GM19397 (cell line): ENCODE data around the gene CATSPER1.
"Not testable (repeated sequence)": the region's sequence is repeated elsewhere in the genome, so short reads cannot be mapped to it uniquely, and the experiment has no call there.

Source experiments
- ATAC-seq: cut with Tn5 transposase; IDR thresholded peaks from one replicate; pipeline ENCODE4 v1.9.1; 2021; ENCODE audit warnings: mild to moderate bottlenecking, moderate library complexity; ENCODE audit not compliant: unreplicated experiment

CATSPER1 gene

DNA sequence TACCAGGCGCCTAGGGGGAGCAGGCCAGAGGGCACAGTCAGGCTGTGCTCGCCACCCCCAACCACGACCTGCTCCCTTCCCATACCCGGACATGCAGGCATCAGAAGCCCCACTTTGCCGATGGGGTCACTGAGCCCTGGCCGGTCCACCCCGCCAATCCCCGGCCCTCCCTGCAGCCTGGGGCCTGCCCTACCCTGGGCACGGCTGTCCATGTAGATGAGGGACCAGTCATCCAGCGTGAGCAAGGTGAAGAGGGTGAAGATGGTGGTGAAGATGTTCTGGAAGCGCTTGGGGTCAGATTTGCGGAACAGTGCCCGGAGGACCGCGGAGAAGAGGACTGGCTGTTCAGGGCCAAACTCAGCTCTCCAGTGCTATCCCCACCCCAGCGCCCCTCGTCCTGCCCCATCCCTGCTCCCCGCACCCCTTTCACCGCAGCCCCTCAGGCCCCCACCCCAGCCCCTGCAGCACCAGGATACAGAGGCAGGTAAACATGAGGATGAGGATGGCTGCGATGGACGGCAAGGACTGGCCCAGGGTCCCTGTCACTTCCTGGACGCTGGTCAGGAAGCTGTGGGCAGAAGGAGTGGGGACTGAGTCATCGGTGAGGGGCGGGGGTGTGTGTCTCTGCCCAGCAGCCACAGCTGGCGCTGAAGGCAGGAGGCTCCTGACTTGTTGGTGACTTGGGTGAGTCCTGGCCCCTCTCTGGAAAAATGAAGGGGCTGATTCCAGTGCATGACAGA lies 5.5 kb downstream of the CATSPER1 start:
- no peak for ATAC-seq

DNA sequence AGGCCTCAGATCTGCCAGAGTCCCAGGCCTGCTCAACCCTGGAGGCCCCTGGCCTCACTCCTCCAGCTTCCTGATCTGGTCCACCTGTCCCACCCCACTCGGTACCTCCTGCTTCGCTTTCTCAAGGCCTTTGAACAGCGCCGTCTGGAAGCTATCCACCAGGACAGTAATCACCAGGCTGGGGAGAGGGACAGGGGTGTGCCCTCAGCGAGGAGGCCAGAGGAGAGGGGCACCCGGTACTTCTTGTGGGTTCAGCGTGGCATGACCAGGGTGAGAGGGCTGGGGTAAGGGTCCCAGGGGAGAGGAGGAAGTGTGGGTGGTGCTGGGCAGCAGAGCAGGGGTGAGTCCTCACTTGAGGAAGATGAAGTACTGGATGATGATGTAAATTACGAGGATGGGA lies 6.1 kb downstream of the CATSPER1 start:
- ATAC-seq = no peak

DNA sequence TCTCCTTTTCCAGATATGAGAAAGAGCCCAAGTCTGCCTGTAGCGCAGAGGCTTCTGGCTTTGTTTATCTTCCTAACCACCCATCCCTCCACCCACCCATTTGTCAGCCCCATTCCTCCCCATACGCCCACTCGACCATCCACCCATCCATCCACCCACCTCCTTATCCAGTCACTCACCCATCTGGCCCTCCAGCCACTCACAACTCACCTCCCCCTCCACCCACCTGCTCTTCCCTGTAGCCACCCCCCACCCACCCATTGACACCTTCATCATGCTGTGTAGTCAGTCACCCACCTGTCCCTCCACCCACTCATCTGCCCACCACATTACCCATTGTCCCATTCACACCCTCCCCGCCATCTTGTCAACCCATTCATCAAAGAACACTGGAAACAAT lies 9.0 kb downstream of the CATSPER1 start:
- no peak for ATAC-seq

DNA sequence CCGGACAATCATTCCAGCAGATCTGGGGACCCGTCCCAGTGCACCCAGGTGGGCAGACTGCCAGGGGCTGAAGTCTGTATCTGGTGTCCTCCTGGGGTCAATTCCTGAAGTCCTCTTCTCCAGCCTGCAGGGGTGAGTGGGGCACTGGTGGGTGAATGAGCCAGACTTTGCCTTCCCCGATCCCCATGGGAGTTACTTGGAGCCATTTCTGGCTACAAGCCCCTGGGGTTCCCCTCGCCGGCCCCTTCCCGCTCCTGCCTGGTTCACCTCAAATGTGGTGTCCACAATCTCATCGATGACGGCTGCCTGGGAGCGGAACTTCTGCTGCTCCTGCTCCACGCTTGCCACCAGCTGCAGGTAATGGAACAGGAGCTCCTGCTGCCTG lies 9.5 kb downstream of the CATSPER1 start:
- no peak for ATAC-seq

DNA sequence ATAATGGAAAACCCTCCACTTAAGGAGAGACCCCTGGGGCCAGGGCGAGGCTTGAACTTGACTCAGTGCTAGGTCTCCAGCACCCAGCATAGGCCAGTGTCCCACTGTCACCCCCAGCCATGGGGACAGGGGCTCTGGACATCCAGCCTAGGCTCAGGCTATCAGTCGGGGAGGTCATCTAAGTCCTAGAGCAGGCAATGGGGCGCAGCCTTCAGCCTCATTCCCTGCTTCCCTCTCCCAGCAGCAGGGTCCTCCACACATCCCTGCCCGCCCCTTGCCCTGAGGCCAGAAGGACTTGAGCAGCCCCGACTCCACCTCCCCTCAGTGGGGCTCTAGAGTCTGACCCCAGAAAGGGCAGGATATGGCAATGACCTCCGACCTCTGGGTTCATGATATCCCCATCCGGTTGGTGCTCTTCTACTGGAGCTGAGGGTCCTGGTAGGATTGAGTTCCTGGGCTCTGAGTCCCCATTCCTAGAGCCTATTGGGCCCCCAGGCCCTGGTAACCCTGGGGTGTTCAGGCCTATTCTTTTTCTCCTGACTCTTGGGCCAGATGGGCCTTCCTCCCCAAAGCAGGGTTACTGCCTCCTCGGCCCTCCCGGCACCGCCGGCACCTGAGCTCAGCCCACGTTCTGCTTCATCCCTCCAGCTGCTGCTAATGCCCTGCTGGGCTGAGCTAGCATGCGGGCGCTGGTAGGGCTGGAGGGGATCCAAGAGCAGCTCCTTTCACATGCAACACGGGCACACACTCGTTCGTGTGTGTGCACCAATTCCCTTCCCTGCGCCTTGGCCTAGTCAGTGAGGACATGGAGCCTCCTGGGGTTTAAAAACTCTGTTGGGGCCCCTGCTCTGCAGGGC lies 10.1 kb downstream of the CATSPER1 start:
- no peak for ATAC-seq

DNA sequence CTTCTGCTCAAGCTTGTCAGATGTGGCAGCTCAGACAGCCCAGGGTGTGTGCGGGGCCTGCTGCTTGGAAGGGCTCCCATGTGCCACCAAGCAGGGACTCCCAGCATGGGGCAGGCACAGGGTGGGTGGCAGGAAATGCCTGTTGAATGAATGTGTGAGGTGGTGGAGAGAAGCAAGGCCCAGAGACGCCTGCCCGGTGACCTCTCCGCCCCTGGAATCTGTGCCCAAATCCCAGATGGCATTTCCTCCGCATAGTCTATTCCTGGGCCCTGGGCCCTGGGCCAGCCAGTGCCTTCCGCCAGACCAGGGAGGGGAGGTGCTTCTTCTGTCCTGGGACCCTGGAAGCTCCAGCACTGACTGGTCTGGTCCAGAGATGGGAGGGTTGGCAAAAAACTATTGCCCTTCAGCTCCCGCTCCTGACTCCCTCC lies 10.8 kb downstream of the CATSPER1 start:
- ATAC-seq = no peak

DNA sequence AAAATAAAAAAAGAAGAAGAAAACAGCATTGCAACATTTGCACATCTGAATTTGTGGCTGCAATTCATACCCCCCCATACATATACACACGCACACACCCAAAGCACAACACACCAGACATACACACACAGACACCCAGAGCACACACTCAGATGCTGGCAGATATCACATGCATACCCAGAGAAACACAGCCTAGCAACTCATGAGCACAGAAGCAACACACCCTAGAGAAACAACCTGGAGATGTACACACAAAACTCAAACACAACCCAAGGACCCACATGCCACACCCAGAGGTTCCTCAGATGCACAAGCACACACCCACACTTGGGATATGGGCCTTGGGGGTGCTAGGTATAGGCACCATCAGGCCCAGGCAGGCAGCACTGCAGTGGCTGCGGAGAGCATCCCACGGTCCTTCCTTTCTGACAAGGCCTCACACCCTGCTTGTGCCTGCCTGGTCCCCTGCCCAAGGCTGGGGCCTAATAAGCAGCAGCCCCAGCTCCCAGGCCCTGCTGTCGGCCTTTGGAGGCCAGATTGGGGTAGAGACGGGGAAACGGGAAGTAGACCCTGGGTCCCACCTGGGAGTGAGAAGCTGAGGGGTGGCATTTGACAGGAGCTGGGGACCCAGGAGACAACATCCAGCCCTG lies 11.3 kb downstream of the CATSPER1 start:
- ATAC-seq = no peak

DNA sequence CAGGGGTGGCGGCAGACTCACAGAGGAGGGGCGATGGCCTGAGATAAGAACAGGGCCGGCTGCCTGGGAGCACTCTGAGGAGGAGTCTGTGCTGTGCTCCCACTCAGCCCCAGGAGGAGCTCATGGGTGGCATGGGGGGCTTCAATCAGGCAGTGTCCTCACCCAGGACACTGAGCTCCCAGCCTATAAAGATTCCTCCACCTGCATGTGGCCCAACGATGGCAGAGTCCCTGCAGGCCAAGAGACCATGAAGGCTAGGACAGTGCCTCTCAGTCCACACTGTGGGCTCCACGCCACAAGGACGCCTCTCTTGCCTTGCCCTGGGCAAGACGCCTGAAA lies 12.5 kb downstream of the CATSPER1 start:
- ATAC-seq = no peak

DNA sequence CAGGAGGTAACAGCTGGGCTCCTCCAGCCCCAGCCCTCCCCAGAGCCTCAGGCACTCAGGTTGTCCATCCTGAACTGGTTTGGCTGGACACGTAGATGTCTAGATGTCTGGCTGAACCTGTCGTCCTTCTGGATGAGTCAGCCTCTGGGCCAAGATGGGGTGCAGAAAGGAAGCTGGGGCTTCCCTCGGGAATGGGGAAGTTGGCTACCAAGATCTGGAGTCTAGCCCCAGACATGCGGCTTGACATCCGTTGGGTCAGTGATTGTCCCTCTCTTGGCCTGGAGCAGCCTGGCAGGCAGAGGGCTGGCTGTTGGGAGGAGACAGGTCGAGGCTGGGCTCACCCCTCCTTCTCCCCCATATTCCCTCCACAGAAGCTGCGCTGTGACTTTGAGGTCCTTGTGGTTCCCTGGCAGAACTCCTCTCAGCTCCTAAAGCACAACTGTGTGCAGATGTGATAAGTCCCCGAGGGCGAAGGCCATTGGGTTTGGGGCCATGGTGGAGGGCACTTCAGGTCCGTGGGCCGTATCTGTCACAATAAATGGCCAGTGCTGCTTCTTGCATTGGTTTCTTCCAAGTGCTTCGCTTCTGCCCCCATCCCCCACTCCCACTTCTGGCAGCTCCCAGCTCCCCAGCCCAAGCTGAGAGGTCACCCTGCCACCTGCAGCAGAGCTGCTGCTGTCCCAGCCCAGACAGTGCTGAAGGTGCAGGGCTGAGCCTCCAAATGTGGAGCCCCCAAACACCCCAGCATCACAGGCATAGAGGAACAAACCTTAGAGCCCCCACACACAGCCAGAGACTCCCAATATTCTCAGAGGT lies 13.1 kb downstream of the CATSPER1 start:
- no peak for ATAC-seq

DNA sequence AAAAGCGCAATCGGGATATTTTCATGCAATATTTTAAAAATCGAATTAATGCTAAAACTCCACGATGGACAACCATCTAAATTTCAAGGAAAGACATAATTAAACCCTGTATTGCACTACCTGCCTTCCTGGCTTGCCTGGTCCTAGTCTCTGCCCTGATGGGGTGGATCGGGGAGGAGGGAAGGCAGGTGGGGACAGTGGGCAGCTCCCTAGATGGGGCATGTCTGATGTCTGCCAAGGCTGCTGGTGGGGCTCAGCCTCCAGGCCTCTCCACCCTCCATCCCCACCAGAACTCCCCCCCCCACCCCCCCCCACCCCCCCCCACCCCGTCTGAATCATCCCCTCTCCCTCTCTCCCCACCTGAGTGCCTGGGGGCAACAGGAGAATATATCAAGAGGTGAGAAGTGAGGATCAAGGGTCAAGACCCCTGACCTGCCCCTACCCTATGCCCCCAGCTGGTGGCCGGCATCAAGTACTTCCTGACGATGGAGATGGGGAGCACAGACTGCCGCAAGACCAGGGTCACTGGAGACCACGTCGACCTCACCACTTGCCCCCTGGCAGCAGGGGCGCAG lies 13.8 kb downstream of the CATSPER1 start:
- no peak for ATAC-seq

DNA sequence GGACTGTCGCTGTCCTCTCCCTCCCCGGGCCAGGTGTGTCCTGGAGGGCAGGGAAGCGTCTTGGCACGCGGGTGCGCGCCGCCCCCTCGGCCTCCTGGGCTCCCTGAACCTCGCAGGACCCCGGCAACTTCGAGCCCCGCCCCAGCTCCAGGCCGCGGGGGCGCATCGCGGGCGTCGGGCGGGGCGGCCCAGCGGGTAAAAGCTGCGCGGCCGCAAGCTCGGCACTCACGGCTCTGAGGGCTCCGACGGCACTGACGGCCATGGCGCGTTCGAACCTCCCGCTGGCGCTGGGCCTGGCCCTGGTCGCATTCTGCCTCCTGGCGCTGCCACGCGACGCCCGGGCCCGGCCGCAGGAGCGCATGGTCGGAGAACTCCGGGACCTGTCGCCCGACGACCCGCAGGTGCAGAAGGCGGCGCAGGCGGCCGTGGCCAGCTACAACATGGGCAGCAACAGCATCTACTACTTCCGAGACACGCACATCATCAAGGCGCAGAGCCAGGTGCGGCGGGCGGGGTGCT lies 14.4 kb downstream of the CATSPER1 start, which contains the start of gene CST6:
Gene CST6, plus strand, starts transcription at position 224 of the 519 bp plus-strand sequence. Its CDS starts 37 bp downstream, at position 261.
- ATAC-seq = no peak

DNA sequence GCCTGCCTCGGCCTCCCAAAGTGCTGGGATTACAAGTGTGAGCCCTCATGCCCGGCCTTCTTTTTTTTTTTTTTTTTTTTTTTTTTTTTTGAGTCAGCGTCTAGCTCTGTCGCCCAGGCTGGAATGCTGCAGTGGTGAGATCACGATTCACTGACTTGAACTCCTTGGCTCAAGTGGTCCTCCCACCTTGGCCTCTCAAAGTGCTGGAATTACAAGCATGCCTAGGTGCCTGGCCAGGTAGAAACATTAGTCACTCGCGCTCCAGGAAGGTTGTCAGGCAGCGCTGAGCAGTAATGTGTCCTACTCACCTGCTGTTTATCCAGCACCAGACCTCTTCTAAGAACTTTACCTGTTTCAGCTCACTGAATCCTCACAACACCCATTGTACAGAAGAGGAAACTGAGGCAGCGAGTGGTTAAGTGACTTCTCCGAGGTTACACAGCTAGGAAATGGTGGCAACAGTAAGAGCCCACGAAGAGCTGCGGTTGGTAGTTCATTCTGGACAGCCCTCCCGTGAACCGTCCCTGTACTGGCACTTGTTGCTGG lies 15.0 kb downstream of the CATSPER1 start:
- ATAC-seq = no peak

DNA sequence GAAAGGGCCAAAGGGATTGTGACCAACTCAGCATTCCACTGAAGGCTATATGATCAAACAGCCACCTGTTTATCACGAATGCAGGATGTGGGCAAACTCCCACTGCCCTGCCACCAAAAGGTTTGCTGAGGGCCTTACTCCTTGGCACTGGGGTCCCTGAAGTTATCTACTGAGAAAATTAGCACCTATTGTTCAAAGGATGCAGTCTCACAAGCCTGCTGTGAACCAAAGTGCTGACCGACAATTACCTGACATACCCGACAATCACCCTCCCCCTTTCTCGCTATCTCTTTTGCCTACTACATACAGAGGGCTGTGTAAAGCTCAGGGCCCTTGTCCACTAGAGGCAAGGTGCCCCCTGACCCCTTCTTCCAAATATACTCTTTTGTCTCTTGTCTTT lies 16.2 kb downstream of the CATSPER1 start:
- ATAC-seq = not testable (repeated sequence)

DNA sequence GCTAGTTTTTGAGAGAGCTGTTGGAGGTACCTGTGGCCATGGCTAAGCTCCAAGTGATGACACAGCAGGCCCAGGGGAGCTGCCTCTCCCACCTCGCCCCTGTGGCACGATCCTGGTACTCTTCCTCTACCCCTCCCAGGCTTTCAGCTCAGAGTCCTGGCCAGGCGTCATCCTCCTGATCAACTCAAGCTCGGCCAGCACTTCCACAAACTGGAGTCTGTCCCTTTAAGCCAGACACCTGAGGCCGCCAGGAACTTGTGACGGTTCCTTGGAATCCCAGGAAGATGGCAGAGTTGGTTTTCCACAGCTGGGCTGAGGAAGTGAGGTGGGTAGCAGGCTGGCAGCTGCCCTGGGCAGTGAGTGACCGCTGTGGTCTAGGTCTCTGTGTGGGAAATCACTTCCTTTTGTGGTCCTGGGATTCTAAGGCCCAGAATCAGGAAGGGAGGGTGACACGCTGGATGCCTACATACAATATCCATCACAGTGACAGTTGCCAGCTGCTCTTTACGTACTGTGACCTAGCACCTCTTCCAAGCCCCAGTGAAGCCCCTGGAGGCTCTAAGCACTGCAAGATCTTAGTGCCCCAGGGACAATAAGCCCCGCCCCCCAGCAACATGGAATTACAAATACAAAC lies 17.7 kb downstream of the CATSPER1 start:
- no peak for ATAC-seq

DNA sequence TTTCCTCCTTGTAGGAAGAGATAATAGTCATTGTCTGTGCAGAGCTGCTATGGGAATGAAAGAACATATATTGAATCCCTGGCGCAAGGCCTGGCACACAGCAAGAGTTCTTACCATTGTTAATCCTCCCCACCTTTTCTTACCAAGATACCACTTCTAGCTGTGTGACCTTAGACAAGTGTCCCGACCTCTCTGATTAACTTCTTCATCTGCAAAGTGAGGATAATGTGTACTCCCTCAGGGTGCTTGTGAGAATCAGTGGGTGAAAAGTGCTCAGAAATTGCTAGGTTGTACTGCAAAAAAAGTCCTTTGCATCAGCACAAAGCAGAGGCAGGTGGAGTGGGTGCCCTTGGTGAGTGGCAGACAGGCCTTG lies 18.2 kb downstream of the CATSPER1 start:
- ATAC-seq = no peak

DNA sequence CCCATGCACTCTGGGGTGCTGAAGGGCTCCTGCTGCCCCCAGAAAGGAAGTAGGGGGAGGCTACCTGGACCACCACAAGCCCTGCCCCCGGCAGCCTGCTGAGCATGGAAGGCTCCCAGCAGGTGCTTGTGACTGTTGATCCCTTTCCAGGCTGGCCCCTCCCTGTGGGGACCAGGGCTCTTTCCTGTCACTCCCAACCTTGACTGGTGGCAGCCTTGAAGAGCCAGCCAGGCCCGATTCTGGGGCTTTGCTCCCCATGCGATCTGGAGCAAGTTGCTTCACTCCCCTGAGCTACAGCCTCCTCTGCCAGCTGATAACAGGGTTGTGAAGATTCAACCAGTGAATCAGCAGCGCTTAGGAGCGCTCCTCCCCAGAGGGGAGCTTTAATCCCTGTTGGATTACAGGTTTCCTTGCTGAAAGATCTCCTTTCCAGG lies 19.1 kb downstream of the CATSPER1 start:
- ATAC-seq = no peak

DNA sequence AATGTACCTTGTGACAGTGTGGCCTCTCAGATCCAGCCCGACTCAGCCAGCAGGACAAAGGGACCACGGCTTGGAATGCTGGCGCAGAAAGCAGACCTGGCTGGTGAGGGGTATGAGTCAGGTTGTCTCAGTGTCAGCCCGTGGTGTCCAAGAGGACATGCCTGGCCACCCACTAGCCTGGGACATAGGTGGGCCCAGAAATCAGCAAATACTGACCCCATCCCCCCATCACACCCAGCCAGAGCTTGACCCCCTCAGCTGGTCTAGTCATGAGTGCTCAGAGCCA lies 19.4 kb downstream of the CATSPER1 start:
- ATAC-seq = no peak

DNA sequence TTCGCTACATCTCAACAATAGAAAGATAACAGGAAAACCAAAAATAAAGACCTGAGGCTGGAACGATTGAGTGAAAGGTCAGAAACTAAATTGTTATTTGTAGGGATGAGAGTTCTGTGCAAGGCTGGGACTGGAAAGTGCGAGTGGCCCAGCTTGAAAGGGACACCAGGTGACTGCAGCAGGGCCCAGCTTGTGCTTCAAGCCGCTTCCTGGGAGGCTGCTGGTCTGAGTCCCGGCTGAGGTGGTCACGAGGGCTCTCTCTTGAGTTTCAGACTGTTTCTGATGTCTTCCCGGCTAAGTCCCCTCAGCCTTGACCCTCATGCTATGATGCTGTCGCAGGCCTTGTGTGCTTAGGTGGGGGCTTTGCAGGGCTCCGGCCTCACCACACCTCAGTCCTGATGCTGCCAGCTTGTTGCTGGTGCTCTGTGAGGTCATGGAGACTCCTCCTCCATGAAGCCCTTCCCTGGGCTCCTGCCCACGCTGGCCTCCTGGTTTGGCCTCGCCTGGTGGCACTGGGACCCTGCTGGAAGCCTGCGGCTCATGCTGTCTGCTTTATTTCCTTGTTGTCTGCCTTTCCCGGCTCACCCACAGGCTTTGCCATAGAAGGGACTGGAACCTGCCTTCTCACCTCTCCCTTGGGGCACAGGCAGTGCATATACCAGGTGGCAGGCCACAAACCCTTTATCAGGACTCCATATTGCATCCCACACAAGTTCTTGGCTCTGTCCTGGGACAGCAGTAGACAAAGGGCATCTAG lies 20.0 kb downstream of the CATSPER1 start:
- no peak for ATAC-seq

DNA sequence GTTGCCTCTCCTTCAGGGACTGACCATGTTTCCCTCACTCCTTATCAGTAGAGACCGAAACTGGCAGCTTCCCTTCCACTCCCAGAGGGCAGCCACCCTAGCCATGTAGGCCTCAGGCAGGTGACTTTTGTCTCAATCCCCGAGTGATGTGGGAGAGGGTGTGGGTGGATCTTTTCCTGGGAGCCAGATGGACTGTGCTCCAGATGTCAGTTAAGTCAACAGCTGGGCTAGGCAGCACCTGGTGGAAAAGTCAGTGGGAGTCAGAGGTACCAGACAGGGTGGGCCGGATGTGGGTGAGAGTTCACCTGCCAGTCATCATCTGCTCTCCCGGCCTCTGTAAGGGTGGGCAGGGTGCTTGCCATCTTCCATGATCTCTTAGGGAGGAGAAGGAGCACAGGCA lies 22.1 kb downstream of the CATSPER1 start:
- no peak for ATAC-seq
